Adrenal gland (tissue), 12 donors: ENCODE data around the gene PEA15. TPM values are rescaled to one million over a fixed set of nuclear protein-coding genes. Genes with fewer than 3 reads are reported as not detected.

ENCODE experiments used
- DNase-seq, 7 donors: peaks; one replicate each; pipeline ENCODE4 v3.0.0-alpha.2; 2019 to 2020
- H3K27ac ChIP-seq, 5 donors: fragments of 200-600 bp; sonication (generic) in 4 of 5; 1 replicate in 3 of 5; 2 replicates in 2 of 5; pipeline versions ENCODE4 v1.5.1 to v1.8.0; 2016 to 2020; ENCODE audit warnings: mild to moderate bottlenecking in 1 of 5
- H3K27me3 ChIP-seq: fragments of 200-600 bp; 2 replicates; pipeline ENCODE4 v1.8.0; 2021
- H3K36me3 ChIP-seq, 2 donors: fragments of 200-600 bp; replicated peaks in 1 of 2; 1 replicate in 1 of 2; 2 replicates in 1 of 2; pipeline versions ENCODE4 v1.5.1 to v1.8.0; 2018 to 2022
- H3K4me1 ChIP-seq, 2 donors: fragments of 200-600 bp; replicated peaks in 1 of 2; 1 replicate in 1 of 2; 2 replicates in 1 of 2; pipeline versions ENCODE4 v1.5.1 to v1.8.0; 2018 to 2021
- H3K4me3 ChIP-seq, 4 donors: fragments of 200-600 bp; sonication (generic) in 3 of 4; one replicate each; pipeline ENCODE4 v1.5.1; 2016 to 2018
- H3K9me3 ChIP-seq, 3 donors: fragments of 200-600 bp; sonication (generic) in 1 of 3; replicated peaks in 1 of 3; 1 replicate in 2 of 3; 2 replicates in 1 of 3; pipeline versions ENCODE4 v1.5.1 to v1.8.0; 2016 to 2021
- CTCF ChIP-seq, 6 experiments: fragments of 450-650 bp in 4 of 6; fragments of 200-600 bp in 2 of 6; sonication (generic) in 1 of 6; IDR thresholded peaks; 1 replicate in 5 of 6; 2 replicates in 1 of 6; pipeline versions ENCODE4 v1.5.1 to v1.8.0; 2016 to 2021; ENCODE audit warnings: antibody characterized with exemption in 6 of 6, mild to moderate bottlenecking in 2 of 6, moderate library complexity in 1 of 6
- POLR2A ChIP-seq, 2 donors: fragments of 450-650 bp; IDR thresholded peaks; one replicate each; pipeline ENCODE4 v1.6.1; 2017; ENCODE audit warnings: antibody characterized with exemption in 2 of 2, mild to moderate bottlenecking in 2 of 2, moderate library complexity in 1 of 2
- WGBS, 4 donors: extraction: QIAGEN DNeasy Blood & Tissue Kit in 2 of 4; methylation state at CpG; one replicate each; pipeline versions ENCODE4 v1.1.5 to v1.1.7; 2013 to 2017; 5-methylcytosine and 5-hydroxymethylcytosine counted together
- intact Hi-C, 2 donors: fragments of 100-400 bp; cut with DNase I; formaldehyde crosslinking; loops; one replicate each; pipeline versions ENCODE4 v1.14.1 to v1.15.0; 2022 to 2023
- polyA plus RNA-seq, 3 donors: library from polyadenylated mRNA; stranded (reverse); fragments of 200-250 nt in 2 of 3; fragments of 350-450 nt in 1 of 3; fragmentation: Illumina TruSeq in 1 of 3; extraction: RNeasy Lipid Tissue Mini Kit (QIAGEN cat#74804) in 1 of 3; gene quantifications; one replicate each; pipeline ENCODE4 v1.2.3, GENCODE V29; 2013 to 2014
- total RNA-seq, 9 donors: library from RNA; depleted of rRNA in 4 of 9; stranded (reverse); fragments of >200 nt in 4 of 9; fragments of 120-200 nt in 1 of 9; fragmentation: NEBNext Ultra II Directional in 1 of 9; extraction: Animal tissue kit (Norgen Biotek cat#: 25700) in 1 of 9; gene quantifications; one replicate each; pipeline versions ENCODE4 v1.1.0 to v1.2.4, GENCODE V29; 2013 to 2023
- donor health status: healthy with polysubstance abuse.
- donor health status: Bipolar disorder and iron deficiency.
- donor health status: DM: yes; HTN: yes; CAD: no.
- donor health status: DM: no; HTN: no; CAD: no.
- donor health status: DM: no; HTN: no; CAD: no.
- donor health status: DM: yes; HTN: yes; CAD: no.

Gene PEA15
- total and polyA plus RNA-seq, 12 donors, result 40.6 to 445 (median 106) TPM

- Histone ChIP-seq H3K36me3 (no peaks in the 10 kb centered on the region), H3K4me1 (peaks cover 7 to 9% of the 10 kb centered on the region in 2 donors), H3K27ac (no peak overlapping the region), H3K4me3 (no peak overlapping the region), H3K9me3 (no peaks in the 10 kb centered on the region), H3K27me3 (no peaks in the 10 kb centered on the region)
- DNase-seq, result no peak
- intact Hi-C loops, result loop anchor here (5.0 to 10.0 kb wide), 4 partner anchors 53 to 183 kb away; no protein-coding TSS in a partner anchor
- TF ChIP-seq POLR2A (IDR thresholded peaks at IDR 0.05), result no peak
- no peak for TF ChIP-seq CTCF (IDR thresholded peaks at IDR 0.05)
Measured at GRCh38 chr1:160192234-160192633, 12.9 kb upstream of the PEA15 start.

DNA sequence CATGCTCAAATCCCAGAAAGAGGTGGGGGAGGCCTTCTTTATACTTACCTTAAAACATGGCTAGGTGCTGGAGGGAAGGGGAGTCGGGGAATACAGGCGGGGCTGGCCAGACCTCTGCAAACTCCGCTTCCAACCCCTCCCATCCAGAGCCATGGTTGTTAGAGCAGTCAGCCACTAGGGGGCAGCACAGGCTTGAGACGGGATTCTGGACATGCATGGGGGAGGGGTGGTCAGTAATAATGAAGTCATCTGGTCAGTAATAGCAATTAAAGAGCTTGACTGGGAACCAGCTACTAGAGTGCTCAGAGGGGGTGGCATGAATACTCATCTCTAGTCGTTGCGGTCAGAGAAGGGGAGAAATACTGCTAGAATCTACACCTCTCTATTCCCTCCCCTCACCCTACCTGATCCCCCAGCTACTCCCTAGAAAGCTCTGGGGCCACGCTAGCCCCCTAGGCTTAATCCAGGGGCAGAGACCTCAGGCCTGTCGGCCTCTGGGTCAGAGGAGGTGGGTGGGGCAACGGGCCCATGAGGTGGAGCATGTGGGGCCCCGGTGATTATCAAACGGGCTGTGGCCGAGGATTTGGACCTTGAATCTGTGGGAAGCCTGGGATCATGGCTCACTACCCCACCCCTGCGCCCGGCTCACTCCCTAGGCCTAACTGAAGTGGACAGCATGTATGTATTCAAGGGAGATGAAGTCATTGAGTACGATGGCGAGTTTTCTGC lies 11.9 kb upstream of the PEA15 start:
- H3K27ac ChIP-seq, result no peak overlapping the region
- H3K4me3 ChIP-seq, result no peak overlapping the region
- WGBS, 4 donors, result 10 to 23% (median 22%) methylated on average over 13 to 16 of the region's 16 CpGs
- no peaks in the 10 kb centered on the region for H3K9me3 ChIP-seq
- DNase-seq, result peak; percentile 82 to 93 (median 89)
- no peaks in the 10 kb centered on the region for H3K27me3 ChIP-seq
- H3K4me1 ChIP-seq, result peaks cover 7 to 9% of the 10 kb centered on the region in 2 donors
- TF ChIP-seq POLR2A (IDR thresholded peaks at IDR 0.05) (no peak), CTCF (IDR thresholded peaks at IDR 0.05) (peak; percentile 97 to 99 (median 98))
- intact Hi-C loops, result loop anchor here (5.0 to 10.0 kb wide), 4 partner anchors 52 to 182 kb away; no protein-coding TSS in a partner anchor
- H3K36me3 ChIP-seq, result no peaks in the 10 kb centered on the region

DNA sequence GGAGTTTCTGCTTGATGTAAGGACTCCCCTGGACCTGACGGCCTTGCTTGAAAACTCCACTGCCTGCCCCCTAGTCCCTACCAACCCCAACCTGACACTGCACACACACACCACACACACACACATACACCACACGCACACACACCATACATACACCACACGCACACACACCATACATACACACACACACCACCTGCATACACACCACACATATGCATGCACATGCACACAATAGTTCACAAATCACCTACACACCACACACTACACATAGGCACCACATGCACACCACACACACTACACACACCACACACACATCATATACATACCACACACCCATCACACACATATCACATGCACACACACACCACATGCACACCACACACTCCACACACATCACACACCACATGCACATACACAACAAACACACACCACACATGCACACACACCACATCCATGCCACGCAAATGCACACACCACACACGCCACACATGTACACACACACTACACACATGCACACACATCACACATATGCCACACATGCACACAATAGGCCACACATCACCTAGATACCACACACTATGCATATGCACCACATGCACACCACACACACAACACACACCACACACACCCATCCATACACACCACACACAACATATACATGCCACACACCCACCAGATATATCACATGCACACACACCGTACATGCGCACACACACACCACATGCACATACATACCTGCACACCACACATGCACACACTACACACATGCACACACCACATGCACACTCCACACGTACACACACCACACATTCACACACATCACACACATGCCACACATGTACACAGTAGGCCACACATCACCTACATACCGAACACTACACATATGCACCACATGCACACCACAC lies 11.1 kb upstream of the PEA15 start:
- H3K9me3 ChIP-seq, result no peaks in the 10 kb centered on the region
- H3K4me1 ChIP-seq, result peaks cover 7 to 9% of the 10 kb centered on the region in 2 donors
- H3K36me3 ChIP-seq, result no peaks in the 10 kb centered on the region
- no peak overlapping the region for H3K27ac ChIP-seq
- 71 to 91% (median 77%) methylated on average over 8 to 9 of the region's 9 CpGs for WGBS, 4 donors
- intact Hi-C loops, result loop anchor here (2.0 to 10.0 kb wide), 5 partner anchors 25 to 181 kb away; no protein-coding TSS in a partner anchor
- DNase-seq, result no peak
- no peaks in the 10 kb centered on the region for H3K27me3 ChIP-seq
- no peak overlapping the region for H3K4me3 ChIP-seq
- no peak for TF ChIP-seq CTCF (IDR thresholded peaks at IDR 0.05)
- TF ChIP-seq POLR2A (IDR thresholded peaks at IDR 0.05), result no peak

DNA sequence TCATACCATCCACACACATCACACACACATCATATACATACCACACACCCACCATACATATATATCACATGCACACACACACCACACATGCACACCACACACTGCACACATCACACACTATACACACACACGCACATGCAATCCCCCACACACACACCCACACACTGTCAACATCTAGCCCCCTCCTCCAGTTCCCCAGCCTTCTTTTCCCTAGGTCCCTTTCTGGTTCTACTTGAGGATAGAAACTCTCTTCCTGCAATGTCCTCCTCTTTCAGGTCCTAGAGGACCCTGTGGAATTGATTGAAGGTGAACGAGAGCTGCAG lies 10.5 kb upstream of the PEA15 start:
- Histone ChIP-seq H3K36me3 (no peaks in the 10 kb centered on the region), H3K9me3 (no peaks in the 10 kb centered on the region), H3K27ac (no peak overlapping the region), H3K4me1 (peaks cover 7 to 9% of the 10 kb centered on the region in 2 donors), H3K4me3 (no peak overlapping the region), H3K27me3 (no peaks in the 10 kb centered on the region)
- intact Hi-C loops, result loop anchor here (2.0 to 10.0 kb wide), 5 partner anchors 24 to 180 kb away; no protein-coding TSS in a partner anchor
- 73 to 81% (median 76%) methylated on average over 2 of the region's 2 CpGs for whole genome bisulfite sequencing, 4 donors
- no peak for TF ChIP-seq POLR2A (IDR thresholded peaks at IDR 0.05)
- no peak for TF ChIP-seq CTCF (IDR thresholded peaks at IDR 0.05)
- DNase-seq, result no peak
